IPS-11a (cell line): ENCODE measurements around the gene TLDC2.

Experiments
- H3K4me3 ChIP-seq: one replicate; pipeline ENCODE4 v1.5.1; 2013; ENCODE audit warnings: low read depth, low read length, control low read depth

Gene TLDC2

DNA sequence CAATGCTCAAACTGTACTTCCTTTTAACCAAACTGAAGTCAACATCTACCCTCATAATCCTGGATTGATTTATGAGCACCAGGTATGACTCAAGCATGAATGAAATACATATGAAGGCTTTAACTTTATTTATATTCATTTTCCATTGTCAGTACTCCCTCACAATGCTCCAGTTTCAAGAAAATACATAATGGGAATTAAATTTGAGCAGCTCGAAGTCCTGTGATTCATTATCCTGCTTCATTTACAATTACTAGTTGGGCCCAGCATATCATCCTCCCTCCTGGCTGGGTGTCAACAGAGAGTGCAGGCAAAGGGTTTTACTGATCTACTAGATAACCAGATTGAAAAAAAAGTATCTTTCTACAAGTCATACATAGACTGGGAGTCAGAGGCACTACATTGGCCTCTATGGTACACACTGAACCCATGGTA is 65.5 kb downstream of the TLDC2 start:
- H3K4me3 ChIP-seq = no peak overlapping the region
